K562 (cell line): ENCODE data around the gene OCA2. TPM values are rescaled to one million over a fixed set of nuclear protein-coding genes. Genes with fewer than 3 reads are reported as not detected.

Experiments
- ATAC-seq: fragments of 200-7000 bp; cut with Tn5 transposase; 3 replicates; pipeline ENCODE4 v1.9.1; 2020; ENCODE audit warnings: moderate library complexity
- BruUV-seq: library from RNA; stranded (reverse); fragments of 400-500 nt; replicated peaks from 2 replicates; lab custom pipeline; 2021; lab: Mats Ljungman, UMichigan
- CTCF ChIA-PET: fragments of 300-600 bp; formaldehyde crosslinking; extraction: SDS; loops from one replicate; lab custom pipeline; 2021; ENCODE audit warnings: low intra/inter-chr PET ratio; lab: Yijun Ruan, JAX
- POLR2A ChIA-PET: fragments of 300-600, 350-650 bp; sonication (Branson Sonifier 250); formaldehyde crosslinking; extraction: SDS; loops from one replicate; lab custom pipeline; 2021; ENCODE audit warnings: antibody characterized with exemption, inconsistent platforms; lab: Yijun Ruan, JAX
- DNase-seq, 4 experiments: peaks; one replicate each; pipeline versions ENCODE4 v3.0.0 to v3.0.0-alpha.2; 2011 to 2018; ENCODE audit warnings: low spot score in 3 of 4, mixed read lengths in 3 of 4; ENCODE audit errors: extremely low read depth in 1 of 4
- FAIRE-seq: peaks from 2 replicates; lab custom pipeline; 2011; peaks lifted over from hg19 to GRCh38; lab: Jason Lieb, UNC
- H2AFZ ChIP-seq: 2 replicates; pipeline ENCODE4 v1.6.0; 2011; ENCODE audit warnings: low read depth, low read length, control low read depth, inconsistent platforms
- H3K27ac ChIP-seq: fragments of 200-600 bp; 3 replicates; pipeline ENCODE4 v1.8.0; 2011; ENCODE audit warnings: low read depth, mild to moderate bottlenecking, control low read depth, inconsistent platforms, low read length, moderate library complexity, mixed read lengths; ENCODE audit errors: extremely low read depth
- H3K27me3 ChIP-seq, 2 experiments: fragments of 300-600 bp in 1 of 2; 2 replicates in 1 of 2; 3 replicates in 1 of 2; pipeline versions ENCODE4 v1.6.0 to v1.8.0; 2011; ENCODE audit warnings: inconsistent platforms in 2 of 2, low read length in 2 of 2, mild to moderate bottlenecking in 1 of 2, mixed read lengths in 1 of 2, moderate library complexity in 1 of 2; ENCODE audit not compliant: control insufficient read depth in 2 of 2, insufficient read depth in 2 of 2
- H3K36me3 ChIP-seq: fragments of 300-600 bp; 3 replicates; pipeline ENCODE4 v1.8.0; 2011; ENCODE audit warnings: mild to moderate bottlenecking, low read length, inconsistent platforms; ENCODE audit not compliant: control insufficient read depth, insufficient read depth
- H3K4me1 ChIP-seq, 2 experiments: fragments of 200-600 bp in 1 of 2; replicated peaks in 1 of 2; 2 replicates in 1 of 2; 3 replicates in 1 of 2; pipeline versions ENCODE4 v1.5.1 to v1.8.0; 2011; ENCODE audit warnings: inconsistent platforms in 2 of 2, low read length in 2 of 2, mild to moderate bottlenecking in 1 of 2, mixed read lengths in 1 of 2, moderate library complexity in 1 of 2; ENCODE audit not compliant: control insufficient read depth in 2 of 2, insufficient read depth in 2 of 2
- H3K4me2 ChIP-seq: 2 replicates; pipeline ENCODE4 v1.6.1; 2011; ENCODE audit warnings: low read length, control low read depth, inconsistent platforms, mixed read lengths; ENCODE audit not compliant: insufficient read depth
- H3K4me3 ChIP-seq: fragments of 200-600 bp; sonication (generic), shearing (Covaris generic); 2 replicates; pipeline ENCODE4 v1.5.1; 2016; ENCODE audit warnings: control low read depth, inconsistent platforms
- H3K79me2 ChIP-seq: fragments of 200-600 bp; 3 replicates; pipeline ENCODE4 v1.8.0; 2011; ENCODE audit warnings: low read length, inconsistent platforms; ENCODE audit not compliant: control insufficient read depth, insufficient read depth
- H3K9ac ChIP-seq, 2 experiments: 2 replicates each; pipeline versions ENCODE4 v1.6.0 to v1.6.1; 2011; ENCODE audit warnings: low read depth in 2 of 2, low read length in 2 of 2, control low read depth in 1 of 2, inconsistent platforms in 1 of 2, mild to moderate bottlenecking in 1 of 2, mixed read lengths in 1 of 2; ENCODE audit not compliant: insufficient read depth in 1 of 2
- H3K9me1 ChIP-seq: one replicate; pipeline ENCODE4 v1.6.0; 2011; ENCODE audit warnings: inconsistent platforms, mild to moderate bottlenecking, low read length, moderate library complexity; ENCODE audit not compliant: control insufficient read depth, insufficient read depth
- H3K9me3 ChIP-seq: replicated peaks from 2 replicates; pipeline ENCODE4 v1.5.1; 2011; ENCODE audit warnings: low read depth, low read length, inconsistent platforms; ENCODE audit not compliant: control insufficient read depth, insufficient read depth
- H4K20me1 ChIP-seq: replicated peaks from 2 replicates; pipeline ENCODE4 v1.6.1; 2011; ENCODE audit warnings: low read length, inconsistent platforms, mixed read lengths; ENCODE audit not compliant: control insufficient read depth, insufficient read depth
- CREB3 ChIP-seq: fragments of 450-650 bp; conservative IDR thresholded peaks from 2 replicates; pipeline ENCODE4 v1.6.1; 2016; ENCODE audit warnings: missing genetic modification characterization, low read depth, mild to moderate bottlenecking, missing compliant biosample characterization, moderate library complexity
- FOXJ2 ChIP-seq: fragments of 200-800 bp; sonication (Bioruptor generic); IDR thresholded peaks from 2 replicates; pipeline ENCODE4 v1.6.1; 2016; ENCODE audit warnings: missing genetic modification characterization, missing compliant biosample characterization
- HOXB6 ChIP-seq: fragments of 250-450 bp; sonication (Bioruptor Pico); IDR thresholded peaks from 2 replicates; pipeline ENCODE4 v1.5.1; 2022; ENCODE audit warnings: mild to moderate bottlenecking, borderline replicate concordance
- JUNB ChIP-seq: fragments of 450-650 bp; formaldehyde crosslinking; conservative IDR thresholded peaks from 2 replicates; pipeline ENCODE4 v1.4.0; 2020; ENCODE audit warnings: mild to moderate bottlenecking
- PYGO2 ChIP-seq: fragments of 450-650 bp; IDR thresholded peaks from 2 replicates; pipeline ENCODE4 v1.6.1; 2016; ENCODE audit warnings: mild to moderate bottlenecking, missing genetic modification characterization, moderate library complexity, missing compliant biosample characterization
- TFAP4 ChIP-seq: sonication (generic); formaldehyde crosslinking; IDR thresholded peaks from 2 replicates; pipeline ENCODE4 v1.8.0; 2022; ENCODE audit warnings: missing genetic modification reagents, mild to moderate bottlenecking, moderate library complexity, borderline replicate concordance
- ZFP30 ChIP-seq: fragments of 250-450 bp; sonication (Bioruptor Pico); IDR thresholded peaks from 2 replicates; pipeline ENCODE4 v1.8.0; 2022; ENCODE audit warnings: moderate library complexity, mild to moderate bottlenecking, inconsistent platforms, borderline replicate concordance
- ZNF184 ChIP-seq: sonication (generic); formaldehyde crosslinking; IDR thresholded peaks from 2 replicates; pipeline ENCODE4 v1.5.0; 2020; ENCODE audit warnings: missing genetic modification reagents
- ZNF407 ChIP-seq: fragments of 450-650 bp; IDR thresholded peaks from 2 replicates; pipeline ENCODE4 v1.6.1; 2016; ENCODE audit warnings: low read depth
- ZNF785 ChIP-seq: fragments of 250-450 bp; sonication (Bioruptor Pico); IDR thresholded peaks from 2 replicates; pipeline ENCODE4 v1.4.0; 2020; ENCODE audit warnings: mild to moderate bottlenecking
- WGBS: fragments of 100-300 bp; shearing (Covaris generic); methylation state at CpG from one replicate; pipeline ENCODE4 v1.1.6; 2016; ENCODE audit warnings: low coverage, mixed read lengths; ENCODE audit not compliant: insufficient coverage; ENCODE audit errors: missing lambda C conversion rate; 5-methylcytosine and 5-hydroxymethylcytosine counted together
- in situ Hi-C: fragments of 300-500 bp; cut with MboI; formaldehyde crosslinking; loops from 4 replicates; pipeline ENCODE4 v1.15.0; 2018; ENCODE audit warnings: inconsistent platforms, mixed read lengths
- intact Hi-C: fragments of 100-400 bp; cut with micrococcal nuclease; formaldehyde crosslinking; loops from 2 replicates; pipeline ENCODE4 v1.14.2; 2022
- polyA plus RNA-seq, 8 experiments: library from polyadenylated mRNA; depleted of rRNA in 4 of 8; stranded (reverse) in 5 of 8; unstranded in 3 of 8; fragments of >200 nt; fragmentation: Nextera tagmentation in 2 of 8; fragmentation: Illumina TruSeq in 1 of 8; extraction: Ambion mirVana in 2 of 8; extraction: Trizol in 1 of 8; gene quantifications; 2 replicates each; pipeline versions ENCODE4 v1.2.1 to v1.2.3, GENCODE V29; 2011 to 2014; ENCODE audit warnings: inconsistent platforms in 1 of 8, missing spikeins in 1 of 8
- total RNA-seq, 7 experiments: library from RNA; depleted of rRNA in 6 of 7; stranded (reverse); fragments of >200 nt in 6 of 7; fragmentation: Illumina TruSeq in 2 of 7; extraction: Trizol in 2 of 7; gene quantifications; 2 replicates each; pipeline versions ENCODE4 v1.2.1 to v1.2.3, GENCODE V29; 2011 to 2021; ENCODE audit warnings: low replicate concordance in 1 of 7
- TF ChIP-seq, protein P1 (sequence below): fragments of 450-650 bp; IDR thresholded peaks from 2 replicates; pipeline ENCODE4 v1.7.0; 2016; ENCODE audit warnings: borderline replicate concordance

OCA2 gene
- total and polyA plus RNA-seq, 9 of the 15 experiments (the other 6 are each of a cell fraction or from before 2014, with no cell fraction given): 0.07 to 0.59 (median 0.17) TPM; not detected in 1

GRCh38 chr15:27934782-27935181 is 164.3 kb downstream of the OCA2 start:
- BruUV-seq: no TSS peak
- H2AFZ ChIP-seq: no peak overlapping the region
- WGBS: 2% methylated on average over 9 of the region's 9 CpGs
- ChIA-PET POLR2A (interaction anchor here (1.1 kb wide), 1 partner anchor 9 kb away, joined by 3 read pairs; no protein-coding TSS in a partner anchor), CTCF (no interaction called here)
- DNase-seq (no peak), FAIRE-seq (no peak), ATAC-seq (no peak)
- H3K4me3 ChIP-seq: no peak overlapping the region
- in situ Hi-C loops: no loop called here
- H4K20me1 ChIP-seq: no peaks in the 10 kb centered on the region
- H3K27ac ChIP-seq: no peak overlapping the region
- no peak overlapping the region for H3K9ac ChIP-seq
- no peaks in the 10 kb centered on the region for H3K9me3 ChIP-seq
- no peaks in the 10 kb centered on the region for H3K9me1 ChIP-seq
- H3K4me1 ChIP-seq: no peaks in the 10 kb centered on the region
- H3K36me3 ChIP-seq: no peaks in the 10 kb centered on the region
- H3K79me2 ChIP-seq: no peaks in the 10 kb centered on the region
- H3K4me2 ChIP-seq: no peak overlapping the region
- peaks cover 2% of the 10 kb centered on the region in 2 experiments; a peak in 2 of 5 replicates for H3K27me3 ChIP-seq
- intact Hi-C loops: no loop called here
- TF ChIP-seq HOXB6 (CRISPR knock-in tag) (no peak), TFAP4 (CRISPR knock-in tag) (no peak), ZFP30 (no peak), ZNF184 (no peak), ZNF407 (no peak), CREB3 (tag) (no peak), PYGO2 (tag) (no peak), ZNF785 (CRISPR knock-in tag) (no peak), FOXJ2 (no peak), JUNB (CRISPR knock-in tag) (no peak)
- TF ChIP-seq, protein P1, sequence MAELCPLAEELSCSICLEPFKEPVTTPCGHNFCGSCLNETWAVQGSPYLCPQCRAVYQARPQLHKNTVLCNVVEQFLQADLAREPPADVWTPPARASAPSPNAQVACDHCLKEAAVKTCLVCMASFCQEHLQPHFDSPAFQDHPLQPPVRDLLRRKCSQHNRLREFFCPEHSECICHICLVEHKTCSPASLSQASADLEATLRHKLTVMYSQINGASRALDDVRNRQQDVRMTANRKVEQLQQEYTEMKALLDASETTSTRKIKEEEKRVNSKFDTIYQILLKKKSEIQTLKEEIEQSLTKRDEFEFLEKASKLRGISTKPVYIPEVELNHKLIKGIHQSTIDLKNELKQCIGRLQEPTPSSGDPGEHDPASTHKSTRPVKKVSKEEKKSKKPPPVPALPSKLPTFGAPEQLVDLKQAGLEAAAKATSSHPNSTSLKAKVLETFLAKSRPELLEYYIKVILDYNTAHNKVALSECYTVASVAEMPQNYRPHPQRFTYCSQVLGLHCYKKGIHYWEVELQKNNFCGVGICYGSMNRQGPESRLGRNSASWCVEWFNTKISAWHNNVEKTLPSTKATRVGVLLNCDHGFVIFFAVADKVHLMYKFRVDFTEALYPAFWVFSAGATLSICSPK: no peak
